Caco-2 (cell line): ENCODE measurements around the gene DNASE1. TPM values are rescaled to one million over a fixed set of nuclear protein-coding genes. Genes with fewer than 3 reads are reported as not detected.

ENCODE experiments used
- BruUV-seq: library from RNA; stranded (reverse); fragments of 400-500 nt; replicated peaks from 2 replicates; lab custom pipeline; 2021; lab: Mats Ljungman, UMichigan
- CTCF ChIA-PET: fragments of 300-600 bp; sonication (Branson Sonifier 250); formaldehyde crosslinking; loops from one replicate; lab custom pipeline; 2022; ENCODE audit warnings: antibody characterized with exemption; lab: Charles Lee
- POLR2A ChIA-PET: fragments of 300-600 bp; sonication (Branson Sonifier 250); formaldehyde crosslinking; loops from one replicate; lab custom pipeline; 2022; ENCODE audit warnings: antibody characterized with exemption; lab: Charles Lee
- DNase-seq, 2 experiments: peaks; one replicate each; pipeline versions ENCODE4 v3.0.0 to v3.0.0-alpha.2; 2020 to 2022
- H3K27me3 ChIP-seq: replicated peaks from 2 replicates; pipeline ENCODE4 v1.6.0; 2011; ENCODE audit warnings: low read length; ENCODE audit not compliant: control insufficient read depth, insufficient read depth
- H3K36me3 ChIP-seq: 2 replicates; pipeline ENCODE4 v1.5.1; 2011; ENCODE audit warnings: low read length; ENCODE audit not compliant: control insufficient read depth, insufficient read depth
- H3K4me1 ChIP-seq: fragments of 250-450 bp; sonication (Bioruptor Pico); 2 replicates; pipeline ENCODE4 v1.5.1; 2020; ENCODE audit warnings: mild to moderate bottlenecking
- H3K4me3 ChIP-seq: 2 replicates; pipeline ENCODE4 v1.5.1; 2011; ENCODE audit warnings: low read depth, mild to moderate bottlenecking, control low read depth, low read length
- H3K9me3 ChIP-seq: fragments of 250-450 bp; sonication (Bioruptor Pico); 2 replicates; pipeline ENCODE4 v1.5.1; 2020; ENCODE audit warnings: mild to moderate bottlenecking, moderate library complexity
- H3K27ac Mint-ChIP-seq: one replicate; pipeline ENCODE4 v1.8.0; 2022; ENCODE audit warnings: mixed read lengths; ENCODE audit not compliant: unreplicated experiment
- H3K27me3 Mint-ChIP-seq: one replicate; pipeline ENCODE4 v1.8.0; 2022; ENCODE audit warnings: mixed read lengths; ENCODE audit not compliant: insufficient read depth, unreplicated experiment
- H3K36me3 Mint-ChIP-seq: one replicate; pipeline ENCODE4 v1.8.0; 2022; ENCODE audit warnings: mild to moderate bottlenecking, mixed read lengths; ENCODE audit not compliant: insufficient read depth, unreplicated experiment
- H3K4me1 Mint-ChIP-seq: one replicate; pipeline ENCODE4 v1.8.0; 2022; ENCODE audit warnings: low read depth, mixed read lengths; ENCODE audit not compliant: unreplicated experiment
- H3K4me3 Mint-ChIP-seq: one replicate; pipeline ENCODE4 v1.8.0; 2022; ENCODE audit warnings: mild to moderate bottlenecking, moderate library complexity, mixed read lengths; ENCODE audit not compliant: unreplicated experiment
- H3K9me3 Mint-ChIP-seq: one replicate; pipeline ENCODE4 v1.8.0; 2022; ENCODE audit warnings: mixed read lengths; ENCODE audit not compliant: unreplicated experiment
- intact Hi-C: fragments of 100-400 bp; cut with micrococcal nuclease; formaldehyde crosslinking; loops from one replicate; pipeline ENCODE4 v1.10.0; 2022; ENCODE audit not compliant: unreplicated experiment
- total RNA-seq: library from RNA; stranded (reverse); gene quantifications from 2 replicates; pipeline ENCODE4 v1.2.3, GENCODE V29; 2022
- TF ChIP-seq, protein P1 (sequence below), 2 experiments: fragments of 200-600 bp in 1 of 2; IDR thresholded peaks; 1 replicate in 1 of 2; 2 replicates in 1 of 2; pipeline versions ENCODE4 v1.5.1 to v1.8.0; 2011 to 2022; ENCODE audit warnings: antibody characterized with exemption in 1 of 2, control low read depth in 1 of 2, inconsistent platforms in 1 of 2, low read depth in 1 of 2, low read length in 1 of 2, mild to moderate bottlenecking in 1 of 2, moderate library complexity in 1 of 2; ENCODE audit not compliant: insufficient read depth in 1 of 2, severe bottlenecking in 1 of 2, unreplicated experiment in 1 of 2

DNASE1 gene
- total RNA-seq, 1 experiment from 2014 or later = 26.2 TPM

DNA sequence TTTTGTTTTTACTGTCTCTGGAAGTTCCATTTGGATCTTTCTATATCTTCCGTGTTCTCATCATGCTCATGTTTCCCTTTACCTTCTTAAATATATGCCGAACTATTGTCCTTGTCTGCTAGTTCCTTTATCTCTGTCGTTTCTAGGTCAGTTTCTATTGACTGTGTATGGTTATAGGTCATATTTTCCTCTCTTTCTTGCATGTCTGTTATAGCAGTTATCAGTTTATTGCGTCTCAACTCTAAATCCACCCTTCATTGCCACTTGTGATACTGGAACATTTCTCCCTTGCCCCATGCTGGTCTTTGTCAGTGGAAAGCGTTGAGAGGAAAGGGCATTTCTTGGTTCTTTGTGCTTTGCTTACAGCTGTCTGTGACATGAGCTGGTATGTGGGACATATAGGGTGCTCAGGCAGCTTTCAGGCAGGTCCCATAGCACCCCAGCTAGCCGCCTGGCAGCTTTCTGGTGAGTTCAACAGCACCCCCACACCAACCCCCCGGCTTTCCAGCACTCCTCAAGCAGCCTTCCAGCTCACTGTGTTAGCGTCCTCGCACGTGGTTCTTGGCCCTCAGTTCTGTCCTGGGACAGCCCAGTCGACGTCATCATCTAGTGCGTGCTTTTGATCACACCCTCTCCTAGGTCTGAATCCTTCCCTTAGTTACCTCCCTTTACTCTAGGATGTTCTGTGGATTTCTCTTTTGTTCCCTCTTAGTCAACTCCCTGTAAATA lies 15.4 kb upstream of the DNASE1 start:
- Mint-ChIP-seq H3K36me3 (peaks cover 11% of the 10 kb centered on the region), H3K4me1 (peaks cover 31% of the 10 kb centered on the region), H3K27ac (no peak overlapping the region), H3K9me3 (peaks cover 12% of the 10 kb centered on the region), H3K27me3 (no peaks in the 10 kb centered on the region), H3K4me3 (no peak overlapping the region)
- Histone ChIP-seq H3K4me1 (peaks cover 25% of the 10 kb centered on the region), H3K27me3 (no peaks in the 10 kb centered on the region), H3K9me3 (no peaks in the 10 kb centered on the region), H3K36me3 (no peaks in the 10 kb centered on the region), H3K4me3 (no peak overlapping the region)
- ChIA-PET POLR2A (no interaction called here), CTCF (no interaction called here)
- TF ChIP-seq, protein P1, sequence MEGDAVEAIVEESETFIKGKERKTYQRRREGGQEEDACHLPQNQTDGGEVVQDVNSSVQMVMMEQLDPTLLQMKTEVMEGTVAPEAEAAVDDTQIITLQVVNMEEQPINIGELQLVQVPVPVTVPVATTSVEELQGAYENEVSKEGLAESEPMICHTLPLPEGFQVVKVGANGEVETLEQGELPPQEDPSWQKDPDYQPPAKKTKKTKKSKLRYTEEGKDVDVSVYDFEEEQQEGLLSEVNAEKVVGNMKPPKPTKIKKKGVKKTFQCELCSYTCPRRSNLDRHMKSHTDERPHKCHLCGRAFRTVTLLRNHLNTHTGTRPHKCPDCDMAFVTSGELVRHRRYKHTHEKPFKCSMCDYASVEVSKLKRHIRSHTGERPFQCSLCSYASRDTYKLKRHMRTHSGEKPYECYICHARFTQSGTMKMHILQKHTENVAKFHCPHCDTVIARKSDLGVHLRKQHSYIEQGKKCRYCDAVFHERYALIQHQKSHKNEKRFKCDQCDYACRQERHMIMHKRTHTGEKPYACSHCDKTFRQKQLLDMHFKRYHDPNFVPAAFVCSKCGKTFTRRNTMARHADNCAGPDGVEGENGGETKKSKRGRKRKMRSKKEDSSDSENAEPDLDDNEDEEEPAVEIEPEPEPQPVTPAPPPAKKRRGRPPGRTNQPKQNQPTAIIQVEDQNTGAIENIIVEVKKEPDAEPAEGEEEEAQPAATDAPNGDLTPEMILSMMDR (IDR thresholded peaks at IDR 0.05; ENCODE audit: insufficient read depth in 1 of 2, low read depth in 1 of 2, low read length in 1 of 2, severe bottlenecking in 1 of 2, unreplicated experiment in 1 of 2) = no peak
- no peak for DNase-seq
- BruUV-seq = no TSS peak
- intact Hi-C loops = no loop called here

DNA sequence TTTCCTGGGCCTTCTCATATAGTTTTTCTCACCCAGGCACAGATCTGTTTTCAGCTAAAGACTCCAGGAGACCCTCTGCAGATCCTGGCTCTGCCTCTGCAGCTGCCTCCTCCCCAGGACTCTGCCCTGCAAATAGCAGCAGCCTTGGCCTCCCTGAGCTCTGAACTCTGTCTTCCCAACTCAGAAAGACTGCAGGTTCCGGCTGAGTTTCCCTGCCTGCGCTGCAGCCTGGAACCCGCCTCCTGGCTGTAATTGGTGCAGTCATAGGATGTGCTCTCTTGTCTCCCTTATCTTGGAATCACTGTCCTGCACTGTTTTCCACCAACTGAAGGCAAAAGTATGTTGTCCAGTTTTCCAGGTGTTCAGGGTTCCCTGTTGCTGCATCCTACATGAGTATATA lies 14.3 kb upstream of the DNASE1 start:
- TF ChIP-seq, protein P1 (IDR thresholded peaks at IDR 0.05; ENCODE audit: insufficient read depth in 1 of 2, low read depth in 1 of 2, low read length in 1 of 2, severe bottlenecking in 1 of 2, unreplicated experiment in 1 of 2) = no peak
- H3K36me3 Mint-ChIP-seq = peaks cover 11% of the 10 kb centered on the region
- H3K9me3 ChIP-seq = no peaks in the 10 kb centered on the region
- H3K27ac Mint-ChIP-seq = no peak overlapping the region
- no peaks in the 10 kb centered on the region for H3K36me3 ChIP-seq
- peaks cover 12% of the 10 kb centered on the region for H3K9me3 Mint-ChIP-seq
- intact Hi-C loops = no loop called here
- H3K4me3 ChIP-seq = no peak overlapping the region
- DNase-seq = no peak
- no peaks in the 10 kb centered on the region for H3K27me3 ChIP-seq
- no peak overlapping the region for H3K4me3 Mint-ChIP-seq
- H3K4me1 ChIP-seq = peaks cover 25% of the 10 kb centered on the region
- POLR2A ChIA-PET = no interaction called here
- CTCF ChIA-PET = interaction anchor here (0.6 kb wide), 1 partner anchor 45 kb away, joined by 3 read pairs; no protein-coding TSS in a partner anchor
- H3K27me3 Mint-ChIP-seq = no peaks in the 10 kb centered on the region
- no TSS peak for BruUV-seq
- H3K4me1 Mint-ChIP-seq = peaks cover 31% of the 10 kb centered on the region

DNA sequence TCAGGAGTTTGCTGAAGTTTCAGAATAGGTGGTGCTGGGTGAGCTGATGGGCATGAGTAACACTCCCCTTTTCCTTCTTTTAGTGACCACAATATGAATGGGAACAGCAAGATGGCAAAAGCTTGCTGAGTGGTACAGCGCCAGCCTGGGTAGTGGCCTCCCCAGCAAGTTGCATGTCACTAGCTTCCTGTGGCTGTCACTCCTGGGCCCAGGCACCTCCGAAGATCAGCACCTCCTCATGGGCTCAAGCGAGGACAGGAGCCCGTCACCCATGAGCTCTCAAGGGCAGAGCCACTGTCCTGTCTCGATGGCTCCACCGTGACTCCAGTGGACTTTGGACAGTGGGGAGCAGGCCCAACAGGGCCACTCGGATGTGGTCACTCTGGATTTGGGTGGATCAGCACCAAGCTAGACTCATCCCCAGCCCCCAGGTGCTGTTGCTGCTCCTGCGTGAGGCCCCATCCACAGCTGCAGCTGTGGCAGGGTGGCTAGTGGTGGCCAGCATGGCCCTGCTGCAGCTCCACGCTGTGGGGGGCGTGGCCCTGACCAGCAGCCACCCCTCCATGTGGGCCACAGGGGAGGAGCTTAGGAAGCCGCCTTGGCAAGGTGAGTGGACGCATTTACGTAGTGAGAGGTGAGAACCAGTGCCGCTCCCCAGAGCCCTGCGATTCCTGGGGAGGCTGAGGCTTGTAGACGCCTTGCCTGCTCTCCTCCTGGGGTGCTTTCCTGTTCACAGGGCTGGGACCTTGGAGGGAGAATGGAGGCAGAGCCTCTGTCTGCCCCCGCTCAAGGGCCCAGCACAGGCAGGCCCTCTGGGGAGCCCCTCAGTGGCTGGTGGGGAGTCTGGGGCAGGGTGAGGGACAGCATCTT lies 13.6 kb upstream of the DNASE1 start:
- H3K9me3 Mint-ChIP-seq = peaks cover 12% of the 10 kb centered on the region
- Histone ChIP-seq H3K4me3 (no peak overlapping the region), H3K36me3 (no peaks in the 10 kb centered on the region), H3K4me1 (peaks cover 32% of the 10 kb centered on the region), H3K9me3 (no peaks in the 10 kb centered on the region), H3K27me3 (no peaks in the 10 kb centered on the region)
- no TSS peak for BruUV-seq
- TF ChIP-seq, protein P1 (IDR thresholded peaks at IDR 0.05; ENCODE audit: insufficient read depth in 1 of 2, low read depth in 1 of 2, low read length in 1 of 2, severe bottlenecking in 1 of 2, unreplicated experiment in 1 of 2) = no peak
- H3K4me1 Mint-ChIP-seq = peaks cover 32% of the 10 kb centered on the region
- intact Hi-C loops = no loop called here
- H3K27me3 Mint-ChIP-seq = no peaks in the 10 kb centered on the region
- no peak overlapping the region for H3K27ac Mint-ChIP-seq
- CTCF ChIA-PET = interaction anchor here (0.6 kb wide), 2 partner anchors 9 to 45 kb away, joined by 3 read pairs; no protein-coding TSS in a partner anchor
- no peak for DNase-seq
- POLR2A ChIA-PET = no interaction called here
- peaks cover 11% of the 10 kb centered on the region for H3K36me3 Mint-ChIP-seq
- H3K4me3 Mint-ChIP-seq = no peak overlapping the region
